K562 (cell line): Measurements from ENCODE around the gene WNT3. TPM values are rescaled to one million over a fixed set of nuclear protein-coding genes. Genes with fewer than 3 reads are reported as not detected.
A peak's percentile ranks its signal among the peaks of the same experiment; 100 is the strongest.

ENCODE experiments used
- ATAC-seq: fragments of 200-7000 bp; cut with Tn5 transposase; 3 replicates; pipeline ENCODE4 v1.9.1; 2020; ENCODE audit warnings: moderate library complexity
- BruUV-seq: library from RNA; stranded (reverse); fragments of 400-500 nt; replicated peaks from 2 replicates; lab custom pipeline; 2021; lab: Mats Ljungman, UMichigan
- CTCF ChIA-PET: fragments of 300-600 bp; formaldehyde crosslinking; extraction: SDS; loops from one replicate; lab custom pipeline; 2021; ENCODE audit warnings: low intra/inter-chr PET ratio; lab: Yijun Ruan, JAX
- POLR2A ChIA-PET: fragments of 300-600, 350-650 bp; sonication (Branson Sonifier 250); formaldehyde crosslinking; extraction: SDS; loops from one replicate; lab custom pipeline; 2021; ENCODE audit warnings: antibody characterized with exemption, inconsistent platforms; lab: Yijun Ruan, JAX
- DNase-seq, 4 experiments: peaks; one replicate each; pipeline versions ENCODE4 v3.0.0 to v3.0.0-alpha.2; 2011 to 2018; ENCODE audit warnings: low spot score in 3 of 4, mixed read lengths in 3 of 4; ENCODE audit errors: extremely low read depth in 1 of 4
- FAIRE-seq: peaks from 2 replicates; lab custom pipeline; 2011; peaks lifted over from hg19 to GRCh38; lab: Jason Lieb, UNC
- H2AFZ ChIP-seq: 2 replicates; pipeline ENCODE4 v1.6.0; 2011; ENCODE audit warnings: low read depth, low read length, control low read depth, inconsistent platforms
- H3K27ac ChIP-seq: fragments of 200-600 bp; 3 replicates; pipeline ENCODE4 v1.8.0; 2011; ENCODE audit warnings: low read depth, mild to moderate bottlenecking, control low read depth, inconsistent platforms, low read length, moderate library complexity, mixed read lengths; ENCODE audit errors: extremely low read depth
- H3K27me3 ChIP-seq, 2 experiments: fragments of 300-600 bp in 1 of 2; 2 replicates in 1 of 2; 3 replicates in 1 of 2; pipeline versions ENCODE4 v1.6.0 to v1.8.0; 2011; ENCODE audit warnings: inconsistent platforms in 2 of 2, low read length in 2 of 2, mild to moderate bottlenecking in 1 of 2, mixed read lengths in 1 of 2, moderate library complexity in 1 of 2; ENCODE audit not compliant: control insufficient read depth in 2 of 2, insufficient read depth in 2 of 2
- H3K36me3 ChIP-seq: fragments of 300-600 bp; 3 replicates; pipeline ENCODE4 v1.8.0; 2011; ENCODE audit warnings: mild to moderate bottlenecking, low read length, inconsistent platforms; ENCODE audit not compliant: control insufficient read depth, insufficient read depth
- H3K4me1 ChIP-seq, 2 experiments: fragments of 200-600 bp in 1 of 2; replicated peaks in 1 of 2; 2 replicates in 1 of 2; 3 replicates in 1 of 2; pipeline versions ENCODE4 v1.5.1 to v1.8.0; 2011; ENCODE audit warnings: inconsistent platforms in 2 of 2, low read length in 2 of 2, mild to moderate bottlenecking in 1 of 2, mixed read lengths in 1 of 2, moderate library complexity in 1 of 2; ENCODE audit not compliant: control insufficient read depth in 2 of 2, insufficient read depth in 2 of 2
- H3K4me2 ChIP-seq: 2 replicates; pipeline ENCODE4 v1.6.1; 2011; ENCODE audit warnings: low read length, control low read depth, inconsistent platforms, mixed read lengths; ENCODE audit not compliant: insufficient read depth
- H3K4me3 ChIP-seq: fragments of 200-600 bp; sonication (generic), shearing (Covaris generic); 2 replicates; pipeline ENCODE4 v1.5.1; 2016; ENCODE audit warnings: control low read depth, inconsistent platforms
- H3K79me2 ChIP-seq: fragments of 200-600 bp; 3 replicates; pipeline ENCODE4 v1.8.0; 2011; ENCODE audit warnings: low read length, inconsistent platforms; ENCODE audit not compliant: control insufficient read depth, insufficient read depth
- H3K9ac ChIP-seq, 2 experiments: 2 replicates each; pipeline versions ENCODE4 v1.6.0 to v1.6.1; 2011; ENCODE audit warnings: low read depth in 2 of 2, low read length in 2 of 2, control low read depth in 1 of 2, inconsistent platforms in 1 of 2, mild to moderate bottlenecking in 1 of 2, mixed read lengths in 1 of 2; ENCODE audit not compliant: insufficient read depth in 1 of 2
- H3K9me1 ChIP-seq: one replicate; pipeline ENCODE4 v1.6.0; 2011; ENCODE audit warnings: inconsistent platforms, mild to moderate bottlenecking, low read length, moderate library complexity; ENCODE audit not compliant: control insufficient read depth, insufficient read depth
- H3K9me3 ChIP-seq: replicated peaks from 2 replicates; pipeline ENCODE4 v1.5.1; 2011; ENCODE audit warnings: low read depth, low read length, inconsistent platforms; ENCODE audit not compliant: control insufficient read depth, insufficient read depth
- H4K20me1 ChIP-seq: replicated peaks from 2 replicates; pipeline ENCODE4 v1.6.1; 2011; ENCODE audit warnings: low read length, inconsistent platforms, mixed read lengths; ENCODE audit not compliant: control insufficient read depth, insufficient read depth
- WGBS: fragments of 100-300 bp; shearing (Covaris generic); methylation state at CpG from one replicate; pipeline ENCODE4 v1.1.6; 2016; ENCODE audit warnings: low coverage, mixed read lengths; ENCODE audit not compliant: insufficient coverage; ENCODE audit errors: missing lambda C conversion rate; 5-methylcytosine and 5-hydroxymethylcytosine counted together
- in situ Hi-C: fragments of 300-500 bp; cut with MboI; formaldehyde crosslinking; loops from 4 replicates; pipeline ENCODE4 v1.15.0; 2018; ENCODE audit warnings: inconsistent platforms, mixed read lengths
- intact Hi-C: fragments of 100-400 bp; cut with micrococcal nuclease; formaldehyde crosslinking; loops from 2 replicates; pipeline ENCODE4 v1.14.2; 2022
- polyA plus RNA-seq, 8 experiments: library from polyadenylated mRNA; depleted of rRNA in 4 of 8; stranded (reverse) in 5 of 8; unstranded in 3 of 8; fragments of >200 nt; fragmentation: Nextera tagmentation in 2 of 8; fragmentation: Illumina TruSeq in 1 of 8; extraction: Ambion mirVana in 2 of 8; extraction: Trizol in 1 of 8; gene quantifications; 2 replicates each; pipeline versions ENCODE4 v1.2.1 to v1.2.3, GENCODE V29; 2011 to 2014; ENCODE audit warnings: inconsistent platforms in 1 of 8, missing spikeins in 1 of 8
- total RNA-seq, 7 experiments: library from RNA; depleted of rRNA in 6 of 7; stranded (reverse); fragments of >200 nt in 6 of 7; fragmentation: Illumina TruSeq in 2 of 7; extraction: Trizol in 2 of 7; gene quantifications; 2 replicates each; pipeline versions ENCODE4 v1.2.1 to v1.2.3, GENCODE V29; 2011 to 2021; ENCODE audit warnings: low replicate concordance in 1 of 7
- TF ChIP-seq, protein P1 (sequence below): fragments of 450-650 bp; IDR thresholded peaks from 2 replicates; pipeline ENCODE4 v1.6.1; 2016; ENCODE audit warnings: mild to moderate bottlenecking, moderate library complexity

Gene WNT3
- total and polyA plus RNA-seq, 9 of the 15 experiments (the other 6 are each of a cell fraction or from before 2014, with no cell fraction given): 1.5 to 6.1 (median 3.3) TPM

GRCh38 chr17:46768540-46768870 lies 50.0 kb downstream of the WNT3 start:
- Histone ChIP-seq H3K4me3 (no peak overlapping the region), H3K36me3 (no peaks in the 10 kb centered on the region; the same call in 2 of the 3 replicates), H3K4me2 (no peak overlapping the region), H4K20me1 (no peaks in the 10 kb centered on the region), H3K4me1 (peaks cover 39 to 70% of the 10 kb centered on the region in 2 experiments), H3K27ac (no peak overlapping the region), H3K9ac (0 out of 4 replicates have a peak overlapping the region, but pooled peaks of 1 of the 2 experiments have one; percentile 18), H2AFZ (no peak overlapping the region), H3K27me3 (no peaks in the 10 kb centered on the region), H3K9me3 (no peaks in the 10 kb centered on the region), H3K79me2 (peaks cover 7% of the 10 kb centered on the region; the same call in 2 of the 3 replicates), H3K9me1 (no peaks in the 10 kb centered on the region)
- WGBS: 93% methylated on average over 12 of the region's 15 CpGs
- in situ Hi-C loops (loop anchor here (25.0 kb wide), 1 partner anchor 331 kb away; no protein-coding TSS in a partner anchor), intact Hi-C loops (no loop called here)
- no TSS peak for BruUV-seq
- no peak for DNase-seq
- TF ChIP-seq, protein P1, sequence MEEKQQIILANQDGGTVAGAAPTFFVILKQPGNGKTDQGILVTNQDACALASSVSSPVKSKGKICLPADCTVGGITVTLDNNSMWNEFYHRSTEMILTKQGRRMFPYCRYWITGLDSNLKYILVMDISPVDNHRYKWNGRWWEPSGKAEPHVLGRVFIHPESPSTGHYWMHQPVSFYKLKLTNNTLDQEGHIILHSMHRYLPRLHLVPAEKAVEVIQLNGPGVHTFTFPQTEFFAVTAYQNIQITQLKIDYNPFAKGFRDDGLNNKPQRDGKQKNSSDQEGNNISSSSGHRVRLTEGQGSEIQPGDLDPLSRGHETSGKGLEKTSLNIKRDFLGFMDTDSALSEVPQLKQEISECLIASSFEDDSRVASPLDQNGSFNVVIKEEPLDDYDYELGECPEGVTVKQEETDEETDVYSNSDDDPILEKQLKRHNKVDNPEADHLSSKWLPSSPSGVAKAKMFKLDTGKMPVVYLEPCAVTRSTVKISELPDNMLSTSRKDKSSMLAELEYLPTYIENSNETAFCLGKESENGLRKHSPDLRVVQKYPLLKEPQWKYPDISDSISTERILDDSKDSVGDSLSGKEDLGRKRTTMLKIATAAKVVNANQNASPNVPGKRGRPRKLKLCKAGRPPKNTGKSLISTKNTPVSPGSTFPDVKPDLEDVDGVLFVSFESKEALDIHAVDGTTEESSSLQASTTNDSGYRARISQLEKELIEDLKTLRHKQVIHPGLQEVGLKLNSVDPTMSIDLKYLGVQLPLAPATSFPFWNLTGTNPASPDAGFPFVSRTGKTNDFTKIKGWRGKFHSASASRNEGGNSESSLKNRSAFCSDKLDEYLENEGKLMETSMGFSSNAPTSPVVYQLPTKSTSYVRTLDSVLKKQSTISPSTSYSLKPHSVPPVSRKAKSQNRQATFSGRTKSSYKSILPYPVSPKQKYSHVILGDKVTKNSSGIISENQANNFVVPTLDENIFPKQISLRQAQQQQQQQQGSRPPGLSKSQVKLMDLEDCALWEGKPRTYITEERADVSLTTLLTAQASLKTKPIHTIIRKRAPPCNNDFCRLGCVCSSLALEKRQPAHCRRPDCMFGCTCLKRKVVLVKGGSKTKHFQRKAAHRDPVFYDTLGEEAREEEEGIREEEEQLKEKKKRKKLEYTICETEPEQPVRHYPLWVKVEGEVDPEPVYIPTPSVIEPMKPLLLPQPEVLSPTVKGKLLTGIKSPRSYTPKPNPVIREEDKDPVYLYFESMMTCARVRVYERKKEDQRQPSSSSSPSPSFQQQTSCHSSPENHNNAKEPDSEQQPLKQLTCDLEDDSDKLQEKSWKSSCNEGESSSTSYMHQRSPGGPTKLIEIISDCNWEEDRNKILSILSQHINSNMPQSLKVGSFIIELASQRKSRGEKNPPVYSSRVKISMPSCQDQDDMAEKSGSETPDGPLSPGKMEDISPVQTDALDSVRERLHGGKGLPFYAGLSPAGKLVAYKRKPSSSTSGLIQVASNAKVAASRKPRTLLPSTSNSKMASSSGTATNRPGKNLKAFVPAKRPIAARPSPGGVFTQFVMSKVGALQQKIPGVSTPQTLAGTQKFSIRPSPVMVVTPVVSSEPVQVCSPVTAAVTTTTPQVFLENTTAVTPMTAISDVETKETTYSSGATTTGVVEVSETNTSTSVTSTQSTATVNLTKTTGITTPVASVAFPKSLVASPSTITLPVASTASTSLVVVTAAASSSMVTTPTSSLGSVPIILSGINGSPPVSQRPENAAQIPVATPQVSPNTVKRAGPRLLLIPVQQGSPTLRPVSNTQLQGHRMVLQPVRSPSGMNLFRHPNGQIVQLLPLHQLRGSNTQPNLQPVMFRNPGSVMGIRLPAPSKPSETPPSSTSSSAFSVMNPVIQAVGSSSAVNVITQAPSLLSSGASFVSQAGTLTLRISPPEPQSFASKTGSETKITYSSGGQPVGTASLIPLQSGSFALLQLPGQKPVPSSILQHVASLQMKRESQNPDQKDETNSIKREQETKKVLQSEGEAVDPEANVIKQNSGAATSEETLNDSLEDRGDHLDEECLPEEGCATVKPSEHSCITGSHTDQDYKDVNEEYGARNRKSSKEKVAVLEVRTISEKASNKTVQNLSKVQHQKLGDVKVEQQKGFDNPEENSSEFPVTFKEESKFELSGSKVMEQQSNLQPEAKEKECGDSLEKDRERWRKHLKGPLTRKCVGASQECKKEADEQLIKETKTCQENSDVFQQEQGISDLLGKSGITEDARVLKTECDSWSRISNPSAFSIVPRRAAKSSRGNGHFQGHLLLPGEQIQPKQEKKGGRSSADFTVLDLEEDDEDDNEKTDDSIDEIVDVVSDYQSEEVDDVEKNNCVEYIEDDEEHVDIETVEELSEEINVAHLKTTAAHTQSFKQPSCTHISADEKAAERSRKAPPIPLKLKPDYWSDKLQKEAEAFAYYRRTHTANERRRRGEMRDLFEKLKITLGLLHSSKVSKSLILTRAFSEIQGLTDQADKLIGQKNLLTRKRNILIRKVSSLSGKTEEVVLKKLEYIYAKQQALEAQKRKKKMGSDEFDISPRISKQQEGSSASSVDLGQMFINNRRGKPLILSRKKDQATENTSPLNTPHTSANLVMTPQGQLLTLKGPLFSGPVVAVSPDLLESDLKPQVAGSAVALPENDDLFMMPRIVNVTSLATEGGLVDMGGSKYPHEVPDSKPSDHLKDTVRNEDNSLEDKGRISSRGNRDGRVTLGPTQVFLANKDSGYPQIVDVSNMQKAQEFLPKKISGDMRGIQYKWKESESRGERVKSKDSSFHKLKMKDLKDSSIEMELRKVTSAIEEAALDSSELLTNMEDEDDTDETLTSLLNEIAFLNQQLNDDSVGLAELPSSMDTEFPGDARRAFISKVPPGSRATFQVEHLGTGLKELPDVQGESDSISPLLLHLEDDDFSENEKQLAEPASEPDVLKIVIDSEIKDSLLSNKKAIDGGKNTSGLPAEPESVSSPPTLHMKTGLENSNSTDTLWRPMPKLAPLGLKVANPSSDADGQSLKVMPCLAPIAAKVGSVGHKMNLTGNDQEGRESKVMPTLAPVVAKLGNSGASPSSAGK: no peak
- ATAC-seq: no peak
- ChIA-PET CTCF (no interaction called here), POLR2A (no interaction called here)
- no peak for FAIRE-seq
